KMS-11 (cell line): Measurements from ENCODE around the gene GPC3.
A peak's percentile ranks its signal among the peaks of the same experiment; 100 is the strongest.

Experiments
- H2AFZ ChIP-seq: fragments of 200-600 bp; sonication (generic); 2 replicates; pipeline ENCODE4 v1.6.1; 2016; ENCODE audit warnings: antibody characterized with exemption, mixed run types, low read depth
- H3K27ac ChIP-seq: fragments of 200-600 bp; sonication (generic); 2 replicates; pipeline ENCODE4 v1.6.1; 2016; ENCODE audit warnings: mild to moderate bottlenecking, mixed run types
- H3K27me3 ChIP-seq: fragments of 200-600 bp; sonication (generic); 2 replicates; pipeline ENCODE4 v1.6.1; 2017; ENCODE audit warnings: mild to moderate bottlenecking, low read depth, mixed run types, moderate library complexity; ENCODE audit not compliant: insufficient read depth
- H3K36me3 ChIP-seq: fragments of 200-600 bp; sonication (generic); 2 replicates; pipeline ENCODE4 v1.6.1; 2017; ENCODE audit warnings: mild to moderate bottlenecking, mixed run types; ENCODE audit not compliant: insufficient read depth
- H3K4me1 ChIP-seq: fragments of 200-600 bp; sonication (generic); 2 replicates; pipeline ENCODE4 v1.6.1; 2016; ENCODE audit warnings: mild to moderate bottlenecking, low read depth, mixed run types; ENCODE audit not compliant: poor library complexity, severe bottlenecking
- H3K4me2 ChIP-seq: fragments of 200-600 bp; sonication (generic); 2 replicates; pipeline ENCODE4 v1.7.0; 2016; ENCODE audit warnings: mild to moderate bottlenecking, mixed run types
- H3K4me3 ChIP-seq: fragments of 200-600 bp; sonication (generic); IDR thresholded peaks from 2 replicates; pipeline ENCODE4 v1.6.1; 2017; ENCODE audit warnings: low read depth, low read length, mixed read lengths; ENCODE audit not compliant: insufficient read depth
- H3K79me2 ChIP-seq: fragments of 200-600 bp; sonication (generic); 2 replicates; pipeline ENCODE4 v1.6.1; 2016; ENCODE audit warnings: low read depth, mixed run types; ENCODE audit not compliant: insufficient read depth
- H3K9ac ChIP-seq: fragments of 200-600 bp; sonication (generic); 2 replicates; pipeline ENCODE4 v1.6.1; 2016; ENCODE audit warnings: mild to moderate bottlenecking, mixed run types
- H4K20me1 ChIP-seq: fragments of 200-600 bp; sonication (generic); 2 replicates; pipeline ENCODE4 v1.6.1; 2016; ENCODE audit warnings: mild to moderate bottlenecking, mixed run types; ENCODE audit not compliant: insufficient read depth
- TF ChIP-seq, protein P1 (sequence below): fragments of 200-600 bp; sonication (generic); conservative IDR thresholded peaks from 2 replicates; pipeline ENCODE4 v1.6.1; 2017; ENCODE audit warnings: low read depth, mild to moderate bottlenecking, antibody characterized with exemption, low read length, moderate library complexity, mixed read lengths

The GPC3 gene

DNA sequence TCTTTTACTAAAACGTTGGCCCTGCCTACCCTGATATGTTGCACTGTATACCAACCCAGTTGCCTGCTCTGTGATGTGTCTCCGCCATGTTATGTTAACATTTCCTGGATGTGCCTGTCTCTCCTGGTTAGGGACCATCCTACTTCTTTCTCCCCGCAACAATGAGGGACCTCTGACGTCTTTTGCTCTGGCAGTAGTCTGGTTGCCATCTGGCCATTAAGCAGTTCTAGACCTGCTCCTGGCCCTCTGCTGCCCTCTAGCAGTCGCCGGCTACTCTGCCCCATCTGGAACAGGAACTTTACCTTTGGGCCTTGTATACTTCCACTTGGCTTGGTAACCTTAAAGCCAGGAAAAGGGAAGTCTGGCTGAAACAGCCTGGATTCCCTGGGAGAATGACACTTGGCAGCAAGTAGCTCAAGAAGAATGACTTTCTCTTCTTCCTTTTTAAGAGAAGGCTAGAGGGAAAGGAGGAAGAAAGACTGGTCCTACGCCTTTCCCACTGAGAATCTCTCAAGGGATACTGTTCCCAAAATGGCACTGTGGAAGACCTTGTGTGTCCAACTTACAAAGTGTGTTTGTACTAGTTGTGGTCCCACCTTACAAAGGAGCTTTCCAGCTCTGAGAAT, 63.5 kb downstream of the GPC3 start:
- Histone ChIP-seq H3K4me2 (no peak overlapping the region), H4K20me1 (no peaks in the 10 kb centered on the region), H3K36me3 (no peaks in the 10 kb centered on the region), H3K4me3 (no peak overlapping the region), H2AFZ (no peak overlapping the region), H3K79me2 (no peaks in the 10 kb centered on the region), H3K9ac (no peak overlapping the region), H3K4me1 (no peaks in the 10 kb centered on the region), H3K27ac (no peak overlapping the region), H3K27me3 (no peaks in the 10 kb centered on the region)
- TF ChIP-seq, protein P1, sequence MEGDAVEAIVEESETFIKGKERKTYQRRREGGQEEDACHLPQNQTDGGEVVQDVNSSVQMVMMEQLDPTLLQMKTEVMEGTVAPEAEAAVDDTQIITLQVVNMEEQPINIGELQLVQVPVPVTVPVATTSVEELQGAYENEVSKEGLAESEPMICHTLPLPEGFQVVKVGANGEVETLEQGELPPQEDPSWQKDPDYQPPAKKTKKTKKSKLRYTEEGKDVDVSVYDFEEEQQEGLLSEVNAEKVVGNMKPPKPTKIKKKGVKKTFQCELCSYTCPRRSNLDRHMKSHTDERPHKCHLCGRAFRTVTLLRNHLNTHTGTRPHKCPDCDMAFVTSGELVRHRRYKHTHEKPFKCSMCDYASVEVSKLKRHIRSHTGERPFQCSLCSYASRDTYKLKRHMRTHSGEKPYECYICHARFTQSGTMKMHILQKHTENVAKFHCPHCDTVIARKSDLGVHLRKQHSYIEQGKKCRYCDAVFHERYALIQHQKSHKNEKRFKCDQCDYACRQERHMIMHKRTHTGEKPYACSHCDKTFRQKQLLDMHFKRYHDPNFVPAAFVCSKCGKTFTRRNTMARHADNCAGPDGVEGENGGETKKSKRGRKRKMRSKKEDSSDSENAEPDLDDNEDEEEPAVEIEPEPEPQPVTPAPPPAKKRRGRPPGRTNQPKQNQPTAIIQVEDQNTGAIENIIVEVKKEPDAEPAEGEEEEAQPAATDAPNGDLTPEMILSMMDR, result peak; percentile 55

DNA sequence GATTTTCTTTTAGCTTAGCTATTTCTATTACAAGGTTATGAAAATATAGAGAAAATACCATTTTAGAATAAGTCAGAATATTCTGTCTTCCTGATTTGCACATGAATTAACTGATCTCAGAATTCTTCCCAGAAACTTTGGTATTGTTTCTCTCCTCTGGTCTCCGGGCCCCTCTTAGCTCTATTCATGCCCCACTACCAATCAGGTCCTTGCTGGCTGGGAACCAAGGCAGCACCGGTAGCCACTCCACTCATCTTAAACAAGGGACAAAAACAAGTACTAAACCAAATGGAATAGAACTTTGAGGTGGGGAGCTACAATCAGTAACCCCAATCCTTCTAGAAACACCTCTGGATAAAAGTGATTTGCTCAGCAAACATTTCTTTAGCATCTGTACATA, 64.3 kb downstream of the GPC3 start:
- TF ChIP-seq, protein P1, result no peak

DNA sequence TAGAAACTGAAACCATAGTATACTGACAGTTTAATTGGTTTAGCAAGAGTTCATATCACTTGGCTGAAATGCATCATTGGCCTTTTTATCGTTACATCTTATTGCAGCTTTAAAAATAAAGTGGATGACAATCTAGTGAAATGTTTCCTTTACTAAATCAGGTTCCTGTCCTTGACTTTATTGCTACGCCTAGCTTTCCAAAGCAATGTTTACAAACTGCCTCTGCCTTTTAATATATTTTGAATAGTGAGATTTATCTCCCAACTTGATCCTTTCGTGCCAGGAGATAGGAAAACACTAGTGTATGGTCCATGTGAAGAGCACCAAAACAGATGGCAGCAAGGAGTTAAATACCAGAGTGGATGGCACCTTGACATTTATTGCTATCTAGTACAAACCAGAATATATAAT, 67.0 kb downstream of the GPC3 start:
- Histone ChIP-seq H3K4me2 (no peak overlapping the region), H3K27ac (no peak overlapping the region), H3K4me3 (no peak overlapping the region), H4K20me1 (no peaks in the 10 kb centered on the region), H3K27me3 (no peaks in the 10 kb centered on the region), H3K36me3 (no peaks in the 10 kb centered on the region), H3K4me1 (no peaks in the 10 kb centered on the region), H3K9ac (no peak overlapping the region), H3K79me2 (no peaks in the 10 kb centered on the region), H2AFZ (no peak overlapping the region)
- TF ChIP-seq, protein P1, result no peak

More for the DNA sequence above, 64.3 kb downstream of the GPC3 start:
- Histone ChIP-seq H2AFZ (no peak overlapping the region), H4K20me1 (no peaks in the 10 kb centered on the region), H3K27me3 (no peaks in the 10 kb centered on the region), H3K27ac (no peak overlapping the region), H3K4me3 (no peak overlapping the region), H3K4me1 (no peaks in the 10 kb centered on the region), H3K36me3 (no peaks in the 10 kb centered on the region), H3K9ac (no peak overlapping the region), H3K4me2 (no peak overlapping the region), H3K79me2 (no peaks in the 10 kb centered on the region)

DNA sequence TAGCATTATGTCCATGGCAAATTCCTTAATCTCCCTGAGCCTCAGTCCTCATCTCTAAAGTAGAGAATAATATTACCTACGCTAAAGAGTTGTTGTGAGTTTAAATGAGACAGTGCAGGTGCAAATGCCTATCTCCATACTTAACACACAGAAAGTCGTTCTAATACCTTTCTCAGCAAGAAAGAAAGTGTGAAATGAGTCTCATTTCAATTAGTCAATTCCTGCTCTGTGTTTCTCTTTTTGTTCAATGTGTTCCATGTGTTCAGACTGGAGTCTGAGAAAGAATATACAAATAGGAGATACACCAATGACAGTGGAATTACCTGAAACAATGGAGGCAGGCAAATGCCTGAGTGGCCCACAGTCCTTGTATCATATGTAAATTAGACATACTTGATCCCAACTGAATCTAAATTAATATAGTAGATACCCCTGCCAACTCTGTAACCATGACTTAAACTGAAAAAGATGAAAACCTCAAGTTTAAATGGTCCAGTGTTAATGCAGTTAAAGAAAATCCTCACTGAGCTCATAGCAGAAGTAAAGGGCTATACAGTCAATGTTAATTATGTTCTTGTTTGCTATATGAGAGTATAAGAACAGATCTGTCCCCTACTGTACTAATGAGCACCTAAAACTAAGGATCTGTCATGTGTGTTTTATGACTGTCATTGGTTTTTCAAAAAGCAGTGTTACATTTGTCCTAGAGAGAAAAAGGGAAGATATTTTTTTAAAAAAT, 68.2 kb downstream of the GPC3 start:
- Histone ChIP-seq H3K4me3 (no peak overlapping the region), H3K4me1 (no peaks in the 10 kb centered on the region), H3K4me2 (no peak overlapping the region), H3K36me3 (no peaks in the 10 kb centered on the region), H2AFZ (no peak overlapping the region), H4K20me1 (no peaks in the 10 kb centered on the region), H3K79me2 (no peaks in the 10 kb centered on the region), H3K27me3 (no peaks in the 10 kb centered on the region), H3K27ac (no peak overlapping the region), H3K9ac (no peak overlapping the region)
- TF ChIP-seq, protein P1, result no peak
